HG03175 (cell line): ENCODE results near the gene ZDHHC14.
"Not testable (repeated sequence)": the region's sequence is repeated elsewhere in the genome, so short reads cannot be mapped to it uniquely, and the experiment has no call there.

Source experiments
- ATAC-seq: cut with Tn5 transposase; IDR thresholded peaks from one replicate; pipeline ENCODE4 v1.9.1; 2021; ENCODE audit warnings: mild to moderate bottlenecking, moderate library complexity; ENCODE audit not compliant: unreplicated experiment

ZDHHC14 gene

DNA sequence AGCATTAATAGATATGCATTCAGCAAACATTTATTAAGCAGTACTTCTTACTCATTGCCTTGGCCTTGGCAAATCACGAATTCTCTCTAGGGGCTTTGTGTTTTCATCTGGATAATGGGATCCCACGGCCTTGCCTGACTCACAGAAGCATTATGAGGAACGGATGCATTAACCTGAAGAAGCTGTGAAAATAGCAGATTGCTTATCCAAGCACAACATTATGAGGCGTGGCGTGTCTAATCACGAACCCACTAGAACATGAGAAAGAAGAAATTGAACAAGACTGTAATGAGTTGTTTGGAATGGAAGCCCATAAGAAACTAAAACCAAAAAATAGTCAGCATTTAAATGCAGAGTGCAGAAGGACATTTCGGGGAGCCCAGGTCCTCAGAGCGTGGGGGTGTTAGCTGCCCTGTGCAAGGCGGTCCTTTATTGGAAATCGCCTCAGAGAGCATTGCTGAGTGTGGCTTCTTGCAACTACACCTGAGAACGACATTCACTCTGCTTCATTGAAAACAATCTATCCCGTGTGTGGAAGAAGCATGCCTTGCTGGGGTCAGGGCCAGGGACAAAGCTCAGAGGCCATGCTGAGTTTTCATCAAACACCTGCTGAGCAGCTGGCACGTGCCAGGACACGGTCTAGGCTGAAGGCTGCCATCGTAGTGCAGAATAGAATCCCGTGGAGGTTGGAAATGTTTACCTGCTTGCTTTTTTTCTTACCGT is 179.9 kb downstream of the ZDHHC14 start:
- ATAC-seq, result no peak

DNA sequence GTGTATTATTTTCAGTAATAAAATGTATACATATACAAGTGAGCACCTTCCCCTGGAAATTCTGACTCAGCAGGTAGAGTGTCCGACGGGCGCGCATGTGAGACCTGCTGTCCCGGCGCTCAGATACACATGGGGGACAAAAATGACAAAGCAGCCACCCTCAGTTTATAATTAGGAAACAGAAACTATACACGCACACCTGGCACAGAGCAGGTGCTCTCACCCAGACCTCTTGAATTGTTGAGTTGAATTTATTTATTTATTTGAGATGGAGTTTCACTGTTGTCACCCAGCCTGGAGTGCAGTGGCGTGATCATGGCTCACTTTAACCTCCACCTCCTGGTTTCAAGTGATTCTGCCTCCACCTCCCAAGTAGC is 180.4 kb downstream of the ZDHHC14 start:
- ATAC-seq, result peak; percentile 34

DNA sequence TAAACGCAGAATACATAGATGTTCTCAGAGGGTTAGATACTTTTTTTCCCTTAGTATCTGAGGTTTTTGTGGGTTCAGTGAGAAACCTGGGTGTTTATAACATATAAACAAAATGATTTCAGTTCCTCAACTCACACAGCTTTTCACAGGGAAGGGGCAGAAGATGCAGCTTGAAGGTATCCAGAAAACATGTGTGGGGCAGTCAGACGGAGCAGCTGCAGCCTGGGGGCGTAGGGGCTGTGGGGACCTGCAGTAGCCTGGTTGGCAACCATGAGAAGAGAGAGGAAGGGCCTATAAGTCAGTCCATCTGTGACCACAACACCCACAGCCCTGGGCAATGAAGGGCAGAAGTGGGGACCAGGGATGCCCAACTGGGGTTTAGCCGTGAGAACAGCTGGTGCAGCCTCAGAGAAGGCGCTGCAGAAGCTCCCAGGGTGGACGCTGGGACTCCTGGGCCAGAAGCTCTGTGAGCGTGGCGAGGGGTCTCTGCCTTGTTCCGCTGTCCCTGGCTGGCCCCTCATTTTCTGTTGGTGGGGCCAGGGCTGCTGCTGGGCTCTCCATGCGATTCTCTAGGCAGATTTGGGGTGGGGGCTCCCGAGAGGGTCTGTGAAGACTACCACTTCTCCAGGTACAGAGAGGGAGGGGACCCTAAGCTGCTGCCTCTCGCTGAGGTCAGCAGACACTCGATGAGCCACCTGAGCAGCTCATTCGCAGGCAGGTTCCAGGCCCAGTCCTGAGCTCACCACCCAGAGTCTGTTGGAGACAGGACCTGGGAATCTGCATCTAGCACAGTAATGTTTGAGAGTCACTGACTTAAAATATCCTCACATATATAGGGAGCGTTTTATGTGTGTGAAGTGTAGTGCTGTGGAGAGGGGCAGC is 181.2 kb downstream of the ZDHHC14 start:
- ATAC-seq, result peak; percentile 41

DNA sequence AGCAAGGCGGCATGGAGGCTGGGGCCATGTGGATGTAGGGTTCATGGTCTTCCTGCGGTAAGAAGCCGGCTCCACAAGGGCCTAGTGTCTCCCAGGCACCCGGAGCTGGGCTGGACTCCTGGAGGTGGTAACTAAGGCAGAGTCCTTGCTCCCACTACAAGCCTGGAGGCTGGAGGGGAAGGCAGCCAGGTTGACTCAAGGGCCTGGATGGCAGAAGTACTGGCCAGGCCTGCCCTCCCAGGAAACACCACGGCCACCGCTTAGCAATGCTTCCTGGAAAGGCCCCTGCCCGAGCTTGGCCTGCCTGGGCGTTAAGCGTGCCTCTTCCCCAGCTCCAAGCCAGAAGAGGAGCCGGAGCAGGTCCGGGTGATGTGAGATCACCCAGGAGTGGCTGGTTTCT is 182.0 kb downstream of the ZDHHC14 start:
- no peak for ATAC-seq

DNA sequence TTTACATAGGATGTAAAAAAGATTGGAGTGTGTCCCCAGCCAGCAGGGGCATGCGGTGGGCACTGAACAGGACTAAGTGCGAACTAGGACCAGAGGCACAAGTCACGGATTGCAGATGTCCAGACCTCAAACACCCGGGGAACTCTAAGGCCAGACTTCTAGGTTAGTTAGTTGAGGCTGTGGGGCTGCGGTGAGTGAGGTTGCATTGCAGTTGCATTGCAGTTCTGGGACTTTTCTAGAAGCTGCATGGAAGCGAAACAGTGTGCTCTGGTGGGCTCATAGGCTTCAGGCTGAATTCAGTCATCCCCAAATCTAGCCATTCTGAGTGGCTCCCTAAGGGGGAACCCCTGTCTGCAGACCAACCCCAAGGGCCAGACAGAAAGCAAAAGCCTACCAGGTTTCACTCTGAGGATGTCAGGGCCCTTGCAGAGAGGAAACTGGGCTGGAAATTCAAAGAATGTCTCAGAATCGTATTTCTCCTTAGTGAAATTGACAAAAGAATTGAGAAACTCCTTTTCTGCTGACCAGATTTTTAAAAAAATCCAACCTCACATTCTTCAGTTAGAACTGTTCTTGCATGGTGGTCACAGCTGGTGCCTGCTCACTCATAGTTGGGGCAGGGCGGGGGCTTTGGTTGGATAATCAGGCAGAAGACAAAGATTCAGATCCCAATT is 182.8 kb downstream of the ZDHHC14 start:
- ATAC-seq, result peak; percentile 63

DNA sequence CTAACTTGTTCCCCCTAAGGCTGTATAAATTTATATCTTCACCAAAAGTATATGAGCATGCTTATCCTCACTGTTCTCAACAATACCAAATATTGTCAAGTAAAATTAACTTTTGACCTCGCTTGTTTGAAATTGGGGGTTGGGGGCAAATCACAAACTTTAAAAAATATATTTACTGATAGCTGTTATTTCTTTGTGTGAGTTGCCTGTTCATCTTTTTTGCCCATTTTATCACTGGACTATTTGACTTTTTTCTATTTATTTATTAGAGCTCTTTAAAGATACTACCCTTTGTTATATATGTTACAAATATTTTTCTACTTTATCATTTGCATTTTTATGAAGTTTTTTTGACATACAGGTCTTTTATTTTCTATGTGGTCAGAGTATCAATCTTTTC is 187.7 kb downstream of the ZDHHC14 start:
- ATAC-seq, result no peak

DNA sequence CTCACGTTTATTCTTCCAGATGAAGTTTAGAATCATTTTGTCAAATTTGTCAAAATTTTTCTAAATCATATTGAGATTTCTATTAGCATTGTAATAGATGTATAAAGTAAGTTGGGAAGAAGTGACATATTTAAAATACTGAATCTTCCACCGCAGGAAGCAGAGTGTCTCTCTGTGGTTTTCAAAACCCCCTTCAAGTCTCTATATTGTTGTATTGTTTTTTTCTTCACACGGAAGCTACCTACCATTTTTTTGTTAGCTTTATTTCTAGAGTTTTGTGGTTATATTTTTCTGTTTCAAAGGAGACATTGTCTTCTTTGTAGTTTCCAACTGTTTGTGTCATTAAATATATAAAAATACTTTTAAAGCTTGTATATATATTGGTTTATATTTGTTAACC is 188.6 kb downstream of the ZDHHC14 start:
- peak; percentile 52 for ATAC-seq

DNA sequence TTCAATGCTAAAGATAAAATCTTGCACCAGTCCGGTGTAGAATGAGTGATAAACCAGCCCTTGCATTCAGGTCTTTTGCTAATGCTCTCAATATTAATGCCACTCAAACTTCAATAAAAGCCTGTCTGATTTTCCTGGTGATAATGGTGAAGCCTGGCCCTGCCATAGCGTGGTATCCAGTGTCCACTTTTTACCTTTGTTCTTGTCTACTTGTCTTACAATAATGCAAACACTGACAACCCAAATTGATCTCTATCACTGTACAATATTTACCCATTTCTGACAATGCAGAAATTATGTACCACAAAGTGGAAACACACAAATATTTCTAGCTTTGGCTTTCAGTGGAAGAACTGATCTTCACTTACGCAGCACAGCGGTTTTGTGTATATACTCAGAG is 189.1 kb downstream of the ZDHHC14 start:
- ATAC-seq, result no peak

DNA sequence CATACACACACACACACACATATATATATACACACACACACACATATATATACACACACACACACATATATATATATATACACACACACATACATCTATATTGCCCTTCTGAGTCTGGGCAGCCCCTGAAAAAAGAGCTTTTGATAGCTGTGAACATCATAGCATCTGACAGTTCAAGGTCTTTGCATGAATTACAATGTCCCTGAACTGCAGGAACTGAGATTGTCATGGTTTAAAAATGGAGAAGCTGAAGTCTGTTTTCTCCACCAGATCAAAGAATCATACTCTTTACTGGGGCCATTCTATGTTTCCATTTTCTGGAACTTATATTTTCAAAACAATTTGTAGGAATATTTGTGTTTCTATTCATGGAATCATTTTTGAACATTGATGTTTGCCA is 189.8 kb downstream of the ZDHHC14 start:
- ATAC-seq, result no peak

DNA sequence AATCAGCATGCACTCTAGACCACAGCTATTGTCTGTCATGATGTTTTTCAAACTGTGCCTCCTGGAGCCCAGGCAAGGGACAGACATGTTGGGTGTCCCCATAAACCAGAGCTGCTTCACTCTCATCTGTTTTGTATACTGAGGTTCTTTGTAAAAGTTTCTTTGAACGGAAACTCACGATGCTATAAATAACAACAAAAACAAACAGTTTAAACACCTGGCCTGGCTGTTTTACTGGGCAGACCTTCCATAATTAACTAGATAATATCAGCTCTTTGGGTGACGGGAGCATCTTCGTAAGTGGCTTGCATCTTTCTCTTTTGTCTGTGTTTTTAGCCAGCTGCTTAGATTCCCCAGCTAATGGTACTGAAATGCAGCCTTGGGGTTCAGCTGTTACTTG is 190.3 kb downstream of the ZDHHC14 start:
- ATAC-seq, result peak; percentile 63

DNA sequence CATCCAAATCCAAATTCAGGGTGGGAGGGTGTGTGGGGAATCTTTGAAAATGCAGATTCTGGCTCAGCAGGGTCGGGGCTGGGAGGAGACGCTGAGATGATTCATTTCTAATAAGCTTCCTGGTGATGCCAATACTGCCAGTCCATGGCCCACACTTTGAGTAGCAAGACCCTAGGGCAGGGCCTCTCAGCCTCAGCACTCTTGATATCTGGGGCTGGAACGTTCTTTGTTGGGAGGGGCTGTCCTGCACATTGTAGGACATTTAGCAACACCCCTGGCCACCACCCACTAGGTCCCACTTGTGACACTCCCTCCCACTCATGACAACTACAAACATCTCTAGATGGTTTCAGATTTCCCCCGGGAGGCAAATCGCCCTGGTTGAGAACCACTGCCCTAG is 191.0 kb downstream of the ZDHHC14 start:
- no peak for ATAC-seq

DNA sequence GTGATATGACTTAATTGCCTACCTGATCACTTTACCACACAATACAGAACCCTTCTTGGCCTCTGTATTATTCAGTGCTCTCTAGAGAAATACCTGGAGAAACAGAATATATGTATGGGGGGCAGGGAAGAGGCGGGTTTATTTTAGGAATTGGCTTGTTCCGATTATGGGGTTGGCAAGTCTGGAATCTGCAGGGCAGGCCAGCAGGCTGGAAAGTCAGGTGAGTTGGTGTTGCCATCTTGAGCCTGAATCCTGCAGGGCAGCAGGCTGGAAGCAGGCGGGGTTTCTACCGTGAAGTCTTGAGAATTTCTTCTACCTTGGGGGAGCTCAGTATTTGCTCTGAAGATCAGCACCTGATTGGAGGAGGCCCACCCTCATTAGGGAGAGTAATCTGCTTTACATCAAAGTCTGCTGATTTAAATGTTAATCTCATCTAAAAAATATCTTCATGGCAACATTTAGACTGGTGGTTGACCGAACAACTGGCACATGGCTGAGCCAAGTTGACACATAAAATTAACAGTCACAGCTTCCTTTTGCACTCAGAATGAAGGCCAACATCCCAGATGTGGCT is 193.9 kb downstream of the ZDHHC14 start:
- ATAC-seq, result no peak

DNA sequence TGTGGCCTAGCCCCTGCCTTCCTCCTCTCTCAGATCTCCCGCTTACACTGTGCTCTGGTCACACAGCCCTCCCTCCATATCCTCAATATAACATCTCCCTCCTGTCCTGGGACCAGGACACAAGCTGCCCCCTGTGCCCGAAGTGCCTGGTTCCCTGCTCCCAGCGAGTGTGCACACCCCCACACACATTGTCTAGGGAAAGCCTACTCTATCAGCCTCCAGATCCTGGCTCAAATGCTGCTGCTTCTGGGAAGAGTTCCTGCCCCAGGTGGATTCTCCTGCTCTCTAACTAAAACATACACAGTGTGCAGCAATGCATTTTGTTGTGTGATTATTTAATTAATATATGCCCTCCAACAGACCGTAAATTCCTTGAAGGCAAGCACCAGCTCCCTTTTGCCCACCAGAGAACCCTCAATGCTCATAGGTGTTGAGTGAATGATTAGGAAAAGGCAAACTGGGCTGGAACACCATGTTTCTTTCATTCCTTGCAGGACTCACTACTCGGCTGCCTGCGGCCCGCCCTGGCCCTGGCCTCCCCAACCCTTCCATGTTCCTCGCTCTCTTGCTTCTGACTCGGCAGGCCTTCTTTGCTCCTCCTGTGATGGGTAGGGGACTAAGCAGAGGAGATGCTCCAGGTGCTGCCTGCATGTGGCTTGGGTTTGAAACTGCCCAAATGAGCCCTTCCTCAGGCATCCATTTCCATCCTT is 194.6 kb downstream of the ZDHHC14 start:
- no peak for ATAC-seq

DNA sequence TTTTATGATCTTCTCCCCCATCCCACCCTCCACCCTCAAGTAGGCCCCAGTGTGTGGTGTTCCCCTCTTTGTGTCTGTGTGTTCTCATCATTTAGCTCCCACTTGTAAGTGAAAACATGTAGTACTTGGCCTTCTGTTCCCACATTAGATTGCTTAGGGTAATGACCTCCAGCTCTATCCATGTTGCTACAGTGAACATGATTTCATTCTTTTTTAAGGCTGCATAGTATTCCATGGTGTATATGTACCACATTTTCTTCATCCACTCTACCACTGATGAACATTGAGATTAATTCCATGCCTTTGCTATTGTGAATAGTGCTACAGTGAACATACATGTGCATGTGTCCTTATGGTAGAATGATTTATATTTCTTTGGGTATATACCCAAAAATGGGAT is 196.0 kb downstream of the ZDHHC14 start:
- not testable (repeated sequence) for ATAC-seq

DNA sequence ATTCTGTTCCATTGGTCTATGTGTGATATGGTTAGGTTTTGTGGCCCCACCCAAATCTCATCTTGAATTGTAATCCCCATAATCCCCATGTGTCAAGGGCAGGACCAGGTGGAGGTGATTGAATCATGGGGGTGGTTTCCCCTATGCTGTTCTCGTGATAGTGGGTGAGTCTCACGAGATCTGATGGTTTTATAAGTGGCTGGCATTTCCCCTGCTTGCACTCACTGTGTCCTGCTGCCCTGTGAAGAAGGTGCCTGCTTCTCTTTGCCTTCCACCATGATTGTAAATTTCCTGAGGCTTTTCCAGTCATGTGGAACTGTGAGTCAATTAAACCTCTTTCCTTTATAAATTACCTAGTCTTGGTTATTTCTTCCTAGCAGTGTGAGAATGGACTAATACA is 197.5 kb downstream of the ZDHHC14 start:
- ATAC-seq, result not testable (repeated sequence)

DNA sequence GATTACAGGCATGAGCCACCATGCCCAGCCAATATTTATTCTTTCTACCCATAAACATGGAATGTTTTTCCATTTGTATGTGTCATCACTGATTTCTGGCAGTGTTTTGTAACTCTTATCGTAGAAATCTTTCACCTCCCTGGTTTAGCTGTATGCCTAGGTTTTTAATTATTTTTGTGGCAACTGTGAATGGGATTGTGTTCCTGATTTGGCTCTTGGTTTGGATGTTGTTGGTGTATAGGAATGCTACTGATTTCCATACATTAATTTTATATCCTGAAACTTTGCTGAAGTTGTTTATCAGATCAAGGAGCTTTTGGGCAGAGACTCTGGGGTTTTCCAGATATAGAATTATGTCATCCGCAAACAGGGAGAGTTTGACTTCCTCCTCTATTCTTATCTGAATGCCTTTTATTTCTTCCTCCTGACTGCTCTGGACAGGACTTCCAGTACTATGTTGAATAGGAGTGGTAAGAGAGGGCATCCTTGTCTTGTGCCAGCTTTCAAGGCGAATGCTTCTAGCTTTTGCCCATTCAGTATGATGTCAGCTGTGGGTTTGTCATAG is 198.6 kb downstream of the ZDHHC14 start:
- no peak for ATAC-seq

DNA sequence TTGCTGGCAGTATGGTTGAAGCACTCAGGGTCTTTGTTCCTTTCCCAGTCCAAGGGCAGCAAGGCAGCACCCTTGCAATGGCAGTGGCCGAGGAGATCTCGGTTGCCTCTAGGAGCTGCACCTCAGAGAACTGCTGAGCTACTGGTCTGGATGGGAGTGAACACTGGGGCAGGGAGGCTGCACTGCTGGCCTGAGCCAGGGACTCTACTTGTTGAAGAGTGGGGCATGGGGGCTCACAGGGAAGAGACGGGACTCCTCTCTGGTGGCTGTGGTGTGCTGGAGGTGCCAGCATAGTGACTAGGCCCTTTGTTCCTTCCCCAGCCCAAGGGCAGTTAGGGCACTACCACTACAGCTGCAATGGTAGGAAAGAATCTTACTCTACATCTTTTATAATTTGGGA is 203.0 kb downstream of the ZDHHC14 start:
- ATAC-seq, result no peak

DNA sequence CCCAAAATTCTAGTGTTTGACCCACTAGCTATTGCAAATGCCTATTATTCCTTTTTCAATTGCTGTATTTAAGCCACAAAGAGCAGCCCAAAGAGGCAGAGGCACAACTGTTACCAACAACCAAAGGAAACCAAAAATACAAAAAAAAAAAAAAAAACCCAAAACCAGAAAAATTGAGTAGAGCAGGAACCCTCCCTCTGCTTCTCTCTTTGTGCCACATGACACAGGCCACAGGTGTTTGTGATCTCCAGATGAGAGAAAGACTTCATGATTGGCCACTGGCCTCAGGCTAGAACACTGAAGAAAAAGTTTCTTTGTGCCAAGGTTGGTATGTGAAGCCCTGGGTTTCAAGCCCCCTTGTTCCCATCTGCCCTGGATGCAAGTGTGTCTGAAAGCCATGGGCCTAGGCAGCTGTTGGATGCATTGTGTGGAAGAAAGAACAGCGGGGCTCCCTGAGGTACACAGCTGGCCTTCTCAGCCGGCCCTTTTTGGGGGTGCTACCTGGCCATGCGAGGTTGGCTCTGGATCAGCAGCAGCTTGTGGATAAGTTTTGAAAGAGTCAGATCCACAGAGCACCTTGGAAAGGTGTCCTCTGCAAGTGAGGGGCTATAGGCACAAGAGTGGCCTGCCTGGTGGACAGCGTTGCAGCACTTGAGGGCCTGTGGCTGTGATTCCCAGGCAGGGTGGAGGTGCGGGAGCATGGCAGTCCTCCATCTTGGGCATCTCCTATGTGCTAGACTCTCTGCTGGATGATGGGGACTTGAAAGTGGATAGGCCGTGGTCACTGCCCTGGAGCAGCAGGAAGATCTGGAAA is 204.5 kb downstream of the ZDHHC14 start:
- no peak for ATAC-seq

DNA sequence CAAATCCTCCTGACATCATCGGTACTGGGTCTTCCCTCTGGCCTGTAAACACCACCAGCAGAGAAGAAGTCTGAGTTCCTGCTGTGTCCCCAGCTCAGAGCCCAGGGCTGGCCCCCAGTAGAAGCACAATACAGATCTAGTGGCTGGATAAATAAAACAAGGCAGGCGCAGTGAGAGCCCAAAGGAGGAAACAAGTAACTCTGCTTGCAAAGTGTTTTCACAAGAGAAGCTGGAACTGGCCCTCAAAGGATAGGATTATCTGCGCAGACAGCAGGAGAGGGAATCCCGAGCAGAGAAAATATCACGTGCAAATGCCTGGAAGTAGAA is 205.1 kb downstream of the ZDHHC14 start:
- no peak for ATAC-seq
